K562 (cell line): ENCODE measurements around the gene IGF2BP3. TPM values are rescaled to one million over a fixed set of nuclear protein-coding genes. Genes with fewer than 3 reads are reported as not detected.

Source experiments
- CGGBP1 ChIP-seq: fragments of 250-450 bp; sonication (Bioruptor Pico); IDR thresholded peaks from 2 replicates; pipeline ENCODE4 v1.9.0; 2021; ENCODE audit warnings: mild to moderate bottlenecking
- CHD1 ChIP-seq: fragments of 200-600 bp; sonication (generic); IDR thresholded peaks from one replicate; pipeline ENCODE4 v1.6.1; 2012; ENCODE audit warnings: mild to moderate bottlenecking, moderate library complexity, low read length, inconsistent platforms
- CLOCK ChIP-seq: fragments of 250-450 bp; sonication (Bioruptor Pico); IDR thresholded peaks from 2 replicates; pipeline ENCODE4 v1.4.0; 2020; ENCODE audit warnings: mild to moderate bottlenecking, moderate library complexity, borderline replicate concordance
- CREBBP ChIP-seq: IDR thresholded peaks from one replicate; pipeline ENCODE4 v1.6.1; 2012; ENCODE audit warnings: low read depth, mild to moderate bottlenecking, control low read depth, inconsistent platforms, low read length
- ELF2 ChIP-seq: fragments of 250-450 bp; sonication (Bioruptor Pico); IDR thresholded peaks from 2 replicates; pipeline ENCODE4 v1.5.0; 2021; ENCODE audit warnings: mild to moderate bottlenecking
- FOXK2 ChIP-seq, 2 experiments: fragments of 450-650 bp; IDR thresholded peaks in 1 of 2; conservative IDR thresholded peaks in 1 of 2; 2 replicates each; pipeline ENCODE4 v1.6.1; 2016; ENCODE audit warnings: low read depth in 2 of 2, mild to moderate bottlenecking in 1 of 2
- FOXP1 ChIP-seq: sonication (generic); formaldehyde crosslinking; IDR thresholded peaks from 2 replicates; pipeline ENCODE4 v1.8.0; 2022; ENCODE audit warnings: mild to moderate bottlenecking, missing genetic modification reagents
- GTF2F1 ChIP-seq: IDR thresholded peaks from 2 replicates; pipeline ENCODE4 v1.6.1; 2011; ENCODE audit warnings: low read depth, low read length, improper control_type of control experiment
- HNRNPUL1 ChIP-seq: fragments of 200-400 bp; formaldehyde crosslinking; IDR thresholded peaks from 2 replicates; pipeline ENCODE4 v1.6.1; 2017; ENCODE audit warnings: low read length
- LARP7 ChIP-seq: fragments of 450-650 bp; IDR thresholded peaks from 2 replicates; pipeline ENCODE4 v1.6.1; 2016
- MCM3 ChIP-seq: fragments of 450-650 bp; IDR thresholded peaks from 2 replicates; pipeline ENCODE4 v1.6.1; 2016
- MTF1 ChIP-seq: fragments of 250-450 bp; sonication (Bioruptor Pico); IDR thresholded peaks from 2 replicates; pipeline ENCODE4 v1.9.0; 2021; ENCODE audit warnings: moderate library complexity, mild to moderate bottlenecking, inconsistent platforms, borderline replicate concordance
- MXD1 ChIP-seq: fragments of 250-450 bp; sonication (Bioruptor Pico); IDR thresholded peaks from 2 replicates; pipeline ENCODE4 v1.8.0; 2021; ENCODE audit warnings: borderline replicate concordance, mild to moderate bottlenecking, moderate library complexity; ENCODE audit not compliant: poor library complexity, severe bottlenecking
- PBX2 ChIP-seq, 2 experiments: IDR thresholded peaks in 1 of 2; conservative IDR thresholded peaks in 1 of 2; 2 replicates each; pipeline ENCODE4 v1.6.1; 2016; ENCODE audit warnings: low read depth in 2 of 2, mild to moderate bottlenecking in 1 of 2, missing compliant biosample characterization in 1 of 2, missing genetic modification characterization in 1 of 2, moderate library complexity in 1 of 2
- RBM17 ChIP-seq: fragments of 200-400 bp; formaldehyde crosslinking; IDR thresholded peaks from 2 replicates; pipeline ENCODE4 v1.6.1; 2017; ENCODE audit warnings: low read depth, mild to moderate bottlenecking, low read length, borderline replicate concordance
- SMAD1 ChIP-seq: fragments of 150-350 bp; IDR thresholded peaks from 2 replicates; pipeline ENCODE4 v1.6.1; 2014; ENCODE audit warnings: low read length, low read depth; ENCODE audit not compliant: partially characterized antibody
- TCF3 ChIP-seq: sonication (generic); formaldehyde crosslinking; IDR thresholded peaks from 2 replicates; pipeline ENCODE4 v1.4.0; 2020; ENCODE audit warnings: mild to moderate bottlenecking, missing genetic modification reagents
- THRA ChIP-seq: fragments of 450-650 bp; IDR thresholded peaks from 2 replicates; pipeline ENCODE4 v1.6.1; 2017; ENCODE audit warnings: mild to moderate bottlenecking, moderate library complexity
- ZNF174 ChIP-seq: fragments of 250-450 bp; sonication (Bioruptor Pico); IDR thresholded peaks from 2 replicates; pipeline ENCODE4 v1.4.0; 2020; ENCODE audit warnings: mild to moderate bottlenecking
- ZNF24 ChIP-seq: fragments of 450-650 bp; IDR thresholded peaks from 2 replicates; pipeline ENCODE4 v1.6.1; 2016
- ZNF583 ChIP-seq: fragments of 250-450 bp; sonication (Bioruptor Pico); IDR thresholded peaks from 2 replicates; pipeline ENCODE4 v1.4.0; 2020
- polyA plus RNA-seq, 8 experiments: library from polyadenylated mRNA; depleted of rRNA in 4 of 8; stranded (reverse) in 5 of 8; unstranded in 3 of 8; fragments of >200 nt; fragmentation: Nextera tagmentation in 2 of 8; fragmentation: Illumina TruSeq in 1 of 8; extraction: Ambion mirVana in 2 of 8; extraction: Trizol in 1 of 8; gene quantifications; 2 replicates each; pipeline versions ENCODE4 v1.2.1 to v1.2.3, GENCODE V29; 2011 to 2014; ENCODE audit warnings: inconsistent platforms in 1 of 8, missing spikeins in 1 of 8
- total RNA-seq, 7 experiments: library from RNA; depleted of rRNA in 6 of 7; stranded (reverse); fragments of >200 nt in 6 of 7; fragmentation: Illumina TruSeq in 2 of 7; extraction: Trizol in 2 of 7; gene quantifications; 2 replicates each; pipeline versions ENCODE4 v1.2.1 to v1.2.3, GENCODE V29; 2011 to 2021; ENCODE audit warnings: low replicate concordance in 1 of 7

Gene IGF2BP3
- total and polyA plus RNA-seq, 9 of the 15 experiments (the other 6 are each of a cell fraction or from before 2014, with no cell fraction given) = 8.4 to 88.1 (median 61.2) TPM

GRCh38 chr7:23474094-23474828 is 4.0 kb upstream of the IGF2BP3 start (continued):
- TF ChIP-seq ZNF174 = no peak
- peak; percentile 50; the same call in 1 of the 2 replicates for TF ChIP-seq LARP7
- no peak for TF ChIP-seq CREBBP
- no peak for TF ChIP-seq MTF1
- 0 out of 2 replicates have a peak, but pooled peaks have one; percentile 37 for TF ChIP-seq GTF2F1
- no peak for TF ChIP-seq CGGBP1 (CRISPR knock-in tag)
- 0 out of 2 replicates have a peak, but pooled peaks have one; percentile 4 for TF ChIP-seq TCF3 (CRISPR knock-in tag)
- TF ChIP-seq ELF2 = no peak
- TF ChIP-seq FOXP1 (CRISPR knock-in tag) = peak; percentile 75; the same call in 1 of the 2 replicates
- no peak for TF ChIP-seq CLOCK (CRISPR knock-in tag)
- peak; percentile 61 for TF ChIP-seq ZNF24
- peak in 1 of 2 experiments; percentile 65; a peak in 3 of 4 replicates for TF ChIP-seq FOXK2 (conservative IDR thresholded peaks at IDR 0.05 in 1 of 2, IDR thresholded peaks at IDR 0.05 in 1 of 2; ENCODE audit: low read depth in 2 of 2)
- TF ChIP-seq PBX2 (CRISPR knock-in tag; IDR thresholded peaks at IDR 0.05; ENCODE audit: low read depth) = no peak
- no peak for TF ChIP-seq PBX2 (tag; conservative IDR thresholded peaks at IDR 0.05; ENCODE audit: low read depth)
- TF ChIP-seq RBM17 = no peak
- TF ChIP-seq CHD1 = peak; percentile 96
- TF ChIP-seq MCM3 = no peak
- TF ChIP-seq THRA = no peak
- peak; percentile 84 for TF ChIP-seq ZNF583 (CRISPR knock-in tag)
- TF ChIP-seq HNRNPUL1 = no peak
- peak; percentile 67 for TF ChIP-seq MXD1 (CRISPR knock-in tag)
- peak; percentile 75 for TF ChIP-seq SMAD1
